OCI-LY1 (cell line): ENCODE results near the gene WBP2NL.

ENCODE experiments used
- H2AFZ ChIP-seq: fragments of 200-600 bp; sonication (generic), shearing (Covaris generic); 2 replicates; pipeline ENCODE4 v1.6.0; 2014; ENCODE audit warnings: antibody characterized with exemption, mild to moderate bottlenecking, low read length
- H3F3A ChIP-seq: fragments of 200-600 bp; sonication (generic), shearing (Covaris generic); 2 replicates; pipeline ENCODE4 v1.6.0; 2014; ENCODE audit warnings: mild to moderate bottlenecking, antibody characterized with exemption, low read length, moderate library complexity; ENCODE audit not compliant: insufficient read depth
- H3K27ac ChIP-seq: fragments of 200-600 bp; sonication (generic); 2 replicates; pipeline ENCODE4 v1.5.1; 2014; ENCODE audit warnings: low read length, mixed run types, mild to moderate bottlenecking, low read depth; ENCODE audit not compliant: poor library complexity, severe bottlenecking
- H3K27me3 ChIP-seq: fragments of 200-600 bp; sonication (generic); 2 replicates; pipeline ENCODE4 v1.6.0; 2014; ENCODE audit warnings: antibody characterized with exemption, mild to moderate bottlenecking, low read length, moderate library complexity; ENCODE audit not compliant: insufficient read depth
- H3K36me3 ChIP-seq: fragments of 200-600 bp; sonication (generic); 2 replicates; pipeline ENCODE4 v1.6.1; 2014; ENCODE audit warnings: mild to moderate bottlenecking, antibody characterized with exemption, low read length, moderate library complexity, mixed read lengths; ENCODE audit not compliant: insufficient read depth
- H3K4me1 ChIP-seq: fragments of 200-600 bp; sonication (generic); 2 replicates; pipeline ENCODE4 v1.5.1; 2014; ENCODE audit warnings: mild to moderate bottlenecking, low read length, moderate library complexity; ENCODE audit not compliant: insufficient read depth, severe bottlenecking
- H3K4me2 ChIP-seq: fragments of 200-600 bp; sonication (generic), shearing (Covaris generic); 2 replicates; pipeline ENCODE4 v1.6.1; 2014; ENCODE audit warnings: low read length
- H3K4me3 ChIP-seq: fragments of 200-600 bp; sonication (generic); 2 replicates; pipeline ENCODE4 v1.5.1; 2014; ENCODE audit warnings: low read length, low read depth, mild to moderate bottlenecking, mixed read lengths; ENCODE audit not compliant: poor library complexity, severe bottlenecking
- H3K79me2 ChIP-seq: fragments of 200-600 bp; shearing (Covaris generic); 2 replicates; pipeline ENCODE4 v1.6.1; 2016; ENCODE audit warnings: mixed run types, low read length, mixed read lengths; ENCODE audit not compliant: insufficient read depth
- H3K9ac ChIP-seq: fragments of 200-600 bp; sonication (generic), shearing (Covaris generic); 2 replicates; pipeline ENCODE4 v1.6.1; 2014; ENCODE audit warnings: mild to moderate bottlenecking, low read length, mixed read lengths
- H3K9me2 ChIP-seq: fragments of 200-600 bp; sonication (generic), shearing (Covaris generic); 2 replicates; pipeline ENCODE4 v1.6.1; 2014; ENCODE audit warnings: low read depth, mild to moderate bottlenecking, low read length, mixed read lengths
- H3K9me3 ChIP-seq: fragments of 200-600 bp; shearing (Covaris generic); 2 replicates; pipeline ENCODE4 v1.6.1; 2014; ENCODE audit warnings: low read length, mixed read lengths
- H4K20me1 ChIP-seq: fragments of 200-600 bp; sonication (generic), shearing (Covaris generic); 2 replicates; pipeline ENCODE4 v1.6.0; 2016; ENCODE audit warnings: mild to moderate bottlenecking, low read length; ENCODE audit not compliant: insufficient read depth
- EZH2 ChIP-seq: fragments of 200-600 bp; sonication (generic), shearing (Covaris generic); IDR thresholded peaks from 2 replicates; pipeline ENCODE4 v1.8.0; 2017; ENCODE audit warnings: borderline replicate concordance, mixed run types, mild to moderate bottlenecking, antibody characterized with exemption, low read length, moderate library complexity, mixed read lengths
- TF ChIP-seq, protein P1 (sequence below): fragments of 200-600 bp; sonication (generic), shearing (Covaris generic); IDR thresholded peaks from 2 replicates; pipeline ENCODE4 v1.5.1; 2017; ENCODE audit warnings: mild to moderate bottlenecking, antibody characterized with exemption, low read length, moderate library complexity, mixed read lengths

The WBP2NL gene

DNA sequence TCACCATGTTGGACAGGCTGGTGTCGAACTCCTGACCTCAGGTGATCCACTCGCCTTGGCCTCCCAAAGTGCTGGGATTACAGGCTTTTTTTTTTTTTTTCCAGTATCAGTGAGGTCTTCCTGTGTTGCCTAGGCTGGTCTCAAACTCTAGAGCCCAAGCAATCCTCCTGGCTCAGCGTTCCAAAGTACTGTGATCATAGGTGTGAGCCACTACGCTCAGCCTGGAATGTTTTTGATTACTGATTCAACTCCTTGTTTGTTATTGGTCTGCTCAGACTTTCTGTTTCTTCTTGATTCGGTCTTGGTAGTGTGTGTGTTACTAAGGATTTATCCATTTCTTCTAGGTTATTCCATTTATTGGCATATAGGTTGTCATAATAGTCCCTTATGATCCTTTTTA, 40.7 kb downstream of the WBP2NL start:
- Histone ChIP-seq H3K4me1 (no peaks in the 10 kb centered on the region), H3K9me3 (peaks cover 9% of the 10 kb centered on the region), H4K20me1 (no peaks in the 10 kb centered on the region), H3K27me3 (no peaks in the 10 kb centered on the region; the same call in 1 of the 2 replicates), H3K4me2 (no peak overlapping the region), H3F3A (no peaks in the 10 kb centered on the region), H3K36me3 (no peaks in the 10 kb centered on the region; the same call in 1 of the 2 replicates), H3K4me3 (no peak overlapping the region), H3K27ac (no peak overlapping the region), H3K9me2 (no peaks in the 10 kb centered on the region), H3K79me2 (no peaks in the 10 kb centered on the region), H3K9ac (no peak overlapping the region), H2AFZ (no peak overlapping the region)
- TF ChIP-seq, protein P1, sequence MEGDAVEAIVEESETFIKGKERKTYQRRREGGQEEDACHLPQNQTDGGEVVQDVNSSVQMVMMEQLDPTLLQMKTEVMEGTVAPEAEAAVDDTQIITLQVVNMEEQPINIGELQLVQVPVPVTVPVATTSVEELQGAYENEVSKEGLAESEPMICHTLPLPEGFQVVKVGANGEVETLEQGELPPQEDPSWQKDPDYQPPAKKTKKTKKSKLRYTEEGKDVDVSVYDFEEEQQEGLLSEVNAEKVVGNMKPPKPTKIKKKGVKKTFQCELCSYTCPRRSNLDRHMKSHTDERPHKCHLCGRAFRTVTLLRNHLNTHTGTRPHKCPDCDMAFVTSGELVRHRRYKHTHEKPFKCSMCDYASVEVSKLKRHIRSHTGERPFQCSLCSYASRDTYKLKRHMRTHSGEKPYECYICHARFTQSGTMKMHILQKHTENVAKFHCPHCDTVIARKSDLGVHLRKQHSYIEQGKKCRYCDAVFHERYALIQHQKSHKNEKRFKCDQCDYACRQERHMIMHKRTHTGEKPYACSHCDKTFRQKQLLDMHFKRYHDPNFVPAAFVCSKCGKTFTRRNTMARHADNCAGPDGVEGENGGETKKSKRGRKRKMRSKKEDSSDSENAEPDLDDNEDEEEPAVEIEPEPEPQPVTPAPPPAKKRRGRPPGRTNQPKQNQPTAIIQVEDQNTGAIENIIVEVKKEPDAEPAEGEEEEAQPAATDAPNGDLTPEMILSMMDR, result no peak

DNA sequence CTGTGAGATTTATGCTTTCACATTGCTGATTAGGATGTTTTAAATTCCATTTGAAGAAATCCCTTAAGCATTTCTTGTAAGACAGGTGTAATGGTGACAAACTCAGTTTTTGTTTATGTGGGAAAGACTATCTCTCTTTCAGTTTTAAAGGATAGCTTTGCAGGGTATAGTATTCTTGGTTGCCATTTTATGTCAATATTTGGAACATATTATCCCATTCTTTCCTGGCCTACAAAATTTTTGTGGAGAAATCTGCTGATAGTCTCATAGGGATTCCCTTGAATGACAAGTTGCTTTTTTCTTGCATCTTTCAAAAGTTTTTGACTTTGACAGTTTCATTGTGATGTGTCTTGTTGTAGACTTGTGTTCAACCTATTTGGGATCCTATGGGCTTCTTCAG, 43.2 kb downstream of the WBP2NL start:
- Histone ChIP-seq H3F3A (no peaks in the 10 kb centered on the region), H3K27me3 (no peaks in the 10 kb centered on the region; the same call in 1 of the 2 replicates), H3K9me2 (no peaks in the 10 kb centered on the region), H3K4me1 (no peaks in the 10 kb centered on the region), H4K20me1 (no peaks in the 10 kb centered on the region), H3K4me3 (no peak overlapping the region), H3K9ac (no peak overlapping the region), H3K36me3 (no peaks in the 10 kb centered on the region; the same call in 1 of the 2 replicates), H3K27ac (no peak overlapping the region), H2AFZ (no peak overlapping the region), H3K4me2 (no peak overlapping the region), H3K79me2 (no peaks in the 10 kb centered on the region), H3K9me3 (peaks cover 9% of the 10 kb centered on the region)
- TF ChIP-seq, protein P1, result no peak
- no peak for TF ChIP-seq EZH2

GRCh38 chr22:42050641-42051180, 52.1 kb downstream of the WBP2NL start:
- no peaks in the 10 kb centered on the region for H3F3A ChIP-seq
- no peaks in the 10 kb centered on the region for H3K9me3 ChIP-seq
- no peaks in the 10 kb centered on the region for H4K20me1 ChIP-seq
- no peak overlapping the region for H3K27ac ChIP-seq
- H3K4me3 ChIP-seq, result no peak overlapping the region
- no peaks in the 10 kb centered on the region for H3K36me3 ChIP-seq
- H3K9me2 ChIP-seq, result no peaks in the 10 kb centered on the region
- H3K9ac ChIP-seq, result no peak overlapping the region
- no peaks in the 10 kb centered on the region for H3K79me2 ChIP-seq
- H3K27me3 ChIP-seq, result no peaks in the 10 kb centered on the region
- TF ChIP-seq EZH2, result no peak
- TF ChIP-seq, protein P1, result no peak
- H3K4me1 ChIP-seq, result no peaks in the 10 kb centered on the region
- H2AFZ ChIP-seq, result no peak overlapping the region
- H3K4me2 ChIP-seq, result no peak overlapping the region
